Common myeloid progenitor, CD34-positive (primary cell): ENCODE results near the gene MVB12A.

ENCODE experiments used
- CTCF ChIA-PET: fragments of 350-600 bp; sonication (Branson Sonifier 250); formaldehyde crosslinking; loops from one replicate; lab custom pipeline; 2021; ENCODE audit warnings: antibody characterized with exemption; lab: Charles Lee
- POLR2A ChIA-PET: fragments of 350-600 bp; sonication (Branson Sonifier 250); formaldehyde crosslinking; loops from one replicate; lab custom pipeline; 2021; ENCODE audit warnings: antibody characterized with exemption; lab: Charles Lee
- DNase-seq, 3 donors: peaks; one replicate each; pipeline versions ENCODE4 v3.0.0 to v3.0.0-alpha.2; 2013
- H3K27ac ChIP-seq, 2 experiments: 1 replicate in 1 of 2; 2 replicates in 1 of 2; pipeline ENCODE4 v1.7.0; 2013; ENCODE audit warnings: inconsistent platforms in 2 of 2, low read length in 2 of 2, mild to moderate bottlenecking in 2 of 2, low read depth in 1 of 2, moderate library complexity in 1 of 2; ENCODE audit not compliant: severe bottlenecking in 2 of 2, insufficient read depth in 1 of 2, poor library complexity in 1 of 2
- H3K27me3 ChIP-seq, 5 experiments: replicated peaks in 2 of 5; 1 replicate in 3 of 5; 2 replicates in 2 of 5; pipeline versions ENCODE4 v1.6.1 to v1.7.0; 2013; ENCODE audit warnings: low read length in 4 of 5, mild to moderate bottlenecking in 2 of 5, moderate library complexity in 2 of 5, inconsistent platforms in 1 of 5; ENCODE audit not compliant: insufficient read depth in 5 of 5, control insufficient read depth in 4 of 5
- H3K36me3 ChIP-seq, 4 experiments: 1 replicate in 2 of 4; 2 replicates in 2 of 4; pipeline versions ENCODE4 v1.6.1 to v1.7.0; 2013; ENCODE audit warnings: low read length in 3 of 4, control low read depth in 1 of 4, mild to moderate bottlenecking in 1 of 4; ENCODE audit not compliant: control insufficient read depth in 4 of 4, insufficient read depth in 4 of 4
- H3K4me1 ChIP-seq, 4 experiments: 1 replicate in 3 of 4; 2 replicates in 1 of 4; pipeline versions ENCODE4 v1.6.1 to v1.7.1; 2013; ENCODE audit warnings: low read length in 3 of 4, mild to moderate bottlenecking in 3 of 4, control low read depth in 1 of 4, inconsistent platforms in 1 of 4, moderate library complexity in 1 of 4; ENCODE audit not compliant: control insufficient read depth in 4 of 4, insufficient read depth in 4 of 4; ENCODE audit errors: control extremely low read depth in 1 of 4
- H3K4me3 ChIP-seq, 7 experiments: 1 replicate in 4 of 7; 2 replicates in 3 of 7; pipeline versions ENCODE4 v1.5.1 to v1.7.0; 2013; ENCODE audit warnings: mild to moderate bottlenecking in 7 of 7, low read length in 6 of 7, moderate library complexity in 6 of 7, inconsistent platforms in 2 of 7, low read depth in 2 of 7, control low read depth in 1 of 7; ENCODE audit not compliant: insufficient read depth in 4 of 7, control insufficient read depth in 1 of 7; ENCODE audit errors: extremely low read depth in 1 of 7
- H3K9me3 ChIP-seq, 5 experiments: 1 replicate in 4 of 5; 2 replicates in 1 of 5; pipeline versions ENCODE4 v1.6.1 to v1.7.1; 2013; ENCODE audit warnings: low read length in 4 of 5, mild to moderate bottlenecking in 2 of 5, inconsistent platforms in 1 of 5, low read depth in 1 of 5, moderate library complexity in 1 of 5; ENCODE audit not compliant: control insufficient read depth in 4 of 5, insufficient read depth in 2 of 5; ENCODE audit errors: control extremely low read depth in 1 of 5
- WGBS: methylation state at CpG from one replicate; pipeline ENCODE4 v1.1.5; 2013; ENCODE audit not compliant: insufficient coverage; 5-methylcytosine and 5-hydroxymethylcytosine counted together

The MVB12A gene

DNA sequence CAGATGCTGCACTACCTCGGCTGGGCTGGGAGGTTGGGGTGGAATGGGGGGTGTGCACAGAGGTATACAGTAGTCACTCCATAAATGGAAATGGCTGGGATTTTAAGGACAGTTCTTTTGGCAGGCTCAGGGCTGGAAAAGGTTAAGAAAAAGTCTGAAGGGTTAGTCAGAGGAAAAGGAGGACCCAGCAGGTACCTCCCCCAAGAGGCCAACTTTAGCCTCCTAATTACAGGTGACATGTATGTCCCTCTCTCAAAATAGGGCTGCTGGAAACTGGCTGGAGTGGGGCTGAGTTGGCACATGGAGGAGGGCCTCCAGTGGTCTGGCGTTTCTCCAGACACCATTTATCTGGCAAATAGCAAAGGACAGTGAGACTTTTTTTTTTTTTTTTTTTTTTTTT lies 26.8 kb upstream of the MVB12A start:
- Histone ChIP-seq H3K9me3 (peaks cover 0 to 3% (median 0%) of the 10 kb centered on the region in 5 experiments), H3K4me3 (no peak overlapping the region), H3K27me3 (peaks cover 0 to 5% (median 0%) of the 10 kb centered on the region in 5 experiments), H3K4me1 (peaks cover 4 to 46% (median 38%) of the 10 kb centered on the region in 4 experiments), H3K36me3 (peaks cover 0 to 7% (median 3%) of the 10 kb centered on the region in 4 experiments), H3K27ac (no peak overlapping the region)
- WGBS: 60% methylated on average over 1 of the region's 2 CpGs
- DNase-seq: no peak
- ChIA-PET CTCF (interaction anchor here (0.8 to 10.4 kb wide), 7 partner anchors 10 to 73 kb away, joined by 3 to 144 read pairs (median 4); partner anchors contain the start of gene MVB12A), POLR2A (no interaction called here)

DNA sequence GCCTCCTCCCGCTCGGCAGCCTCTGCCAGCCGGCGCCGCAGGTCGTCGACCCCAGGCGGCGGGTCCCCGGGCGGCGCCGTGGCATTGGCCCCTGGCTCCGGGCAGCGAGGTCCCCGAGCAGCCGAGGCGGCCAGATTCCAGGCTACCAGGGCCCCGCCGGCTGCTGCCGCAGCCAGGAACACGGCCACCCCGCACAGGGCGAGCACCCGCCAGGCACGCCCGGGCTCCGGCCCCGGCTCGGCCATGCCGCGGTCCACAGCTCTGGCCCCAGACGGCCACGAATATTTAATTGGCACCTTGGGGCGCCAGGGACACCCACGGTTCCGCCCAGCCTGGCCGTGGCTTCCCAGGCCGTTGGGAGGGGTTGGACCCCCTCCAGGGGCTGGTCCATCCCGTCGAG lies 25.9 kb upstream of the MVB12A start, which contains the start of gene CCDC194:
Gene CCDC194, minus strand, starts transcription at position 283 of the 400 bp plus-strand sequence. Its CDS starts 38 bp downstream, at position 245.
- no peak for DNase-seq
- peak within 1 kb of the TSS in 1 of 7 experiments; percentile 28 for H3K4me3 ChIP-seq
- WGBS: 82% methylated on average over 37 of the region's 41 CpGs
- H3K4me1 ChIP-seq: peaks cover 4 to 47% (median 38%) of the 10 kb centered on the region in 4 experiments
- peaks cover 0 to 3% (median 0%) of the 10 kb centered on the region in 5 experiments for H3K9me3 ChIP-seq
- CTCF ChIA-PET: interaction anchor here (0.6 to 3.4 kb wide), 9 partner anchors 11 to 72 kb away, joined by 3 to 19 read pairs (median 4); partner anchors contain the start of genes BST2 and MVB12A
- no peak within 1 kb of the TSS for H3K27ac ChIP-seq
- H3K27me3 ChIP-seq: peaks cover 0 to 5% (median 0%) of the 10 kb centered on the region in 5 experiments
- H3K36me3 ChIP-seq: peaks cover 0 to 9% (median 6%) of the 10 kb centered on the region in 4 experiments
- POLR2A ChIA-PET: no interaction called here

DNA sequence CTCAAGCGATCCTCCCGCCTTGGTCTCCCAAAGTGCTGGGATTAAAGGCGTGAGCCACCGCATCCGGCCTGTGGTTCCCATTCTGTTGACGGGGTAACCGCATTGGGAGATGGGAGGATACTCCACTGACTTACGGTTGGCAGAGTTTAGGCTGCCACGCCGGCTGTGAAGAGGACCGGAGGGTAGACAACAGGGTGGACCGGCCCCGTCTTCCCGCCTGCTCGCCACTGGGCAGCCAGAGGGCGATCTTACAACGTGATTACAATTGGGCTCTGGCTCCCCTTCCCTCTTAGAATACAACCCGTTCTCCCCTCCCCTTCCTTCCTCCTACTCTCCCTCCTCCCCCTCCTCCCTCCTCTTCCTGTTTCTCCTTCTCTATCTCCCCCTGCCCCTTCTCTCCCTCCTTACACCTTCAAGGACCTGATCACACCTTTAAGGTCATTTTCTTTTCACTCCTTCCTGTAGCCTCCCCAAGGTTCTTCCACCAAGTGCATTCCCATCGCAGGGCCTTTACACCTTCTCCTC lies 24.9 kb upstream of the MVB12A start:
- H3K27ac ChIP-seq: no peak overlapping the region
- POLR2A ChIA-PET: no interaction called here
- peak; percentile 57 to 73 (median 71) for DNase-seq
- H3K36me3 ChIP-seq: peaks cover 0 to 10% (median 7%) of the 10 kb centered on the region in 4 experiments
- no peaks in the 10 kb centered on the region for H3K9me3 ChIP-seq
- CTCF ChIA-PET: interaction anchor here (0.8 to 3.4 kb wide), 6 partner anchors 10 to 49 kb away, joined by 3 to 19 read pairs (median 4); partner anchors contain the start of genes BST2 and MVB12A
- peaks cover 4 to 48% (median 40%) of the 10 kb centered on the region in 4 experiments for H3K4me1 ChIP-seq
- 17% methylated on average over 18 of the region's 19 CpGs for WGBS
- peaks cover 0 to 3% (median 0%) of the 10 kb centered on the region in 5 experiments for H3K27me3 ChIP-seq
- peak overlapping the region in 1 of 7 experiments; percentile 28 for H3K4me3 ChIP-seq

DNA sequence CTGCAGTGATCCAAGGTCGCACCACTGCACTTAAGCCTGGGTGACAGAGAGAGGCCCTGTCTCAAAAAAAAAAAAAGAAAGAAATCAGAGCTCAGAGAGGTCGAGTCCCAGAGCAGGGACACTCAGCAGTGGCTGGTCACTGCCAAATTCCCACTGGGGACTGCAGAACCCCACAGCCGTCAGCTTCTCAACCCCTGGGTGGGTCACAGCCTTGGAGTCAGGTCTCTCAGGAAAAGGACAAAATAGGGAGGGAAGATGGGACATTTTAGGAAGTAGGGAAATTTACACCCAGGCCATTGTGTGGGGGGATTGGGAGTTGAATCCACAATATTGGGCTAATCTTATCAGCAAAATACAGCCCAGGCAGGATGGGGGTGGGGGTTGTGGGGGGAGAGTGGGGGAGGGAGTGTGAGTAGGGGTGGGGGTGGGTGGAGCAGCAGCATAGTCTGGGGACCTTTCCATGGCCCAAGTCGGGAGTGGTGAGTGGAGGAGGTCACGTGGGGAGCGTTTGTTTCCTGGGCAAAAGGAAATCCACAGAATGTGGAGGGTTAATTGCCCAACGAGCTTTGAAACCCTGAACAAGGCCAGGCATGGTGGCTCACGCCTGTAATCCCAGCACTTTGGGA lies 20.8 kb upstream of the MVB12A start:
- ChIA-PET CTCF (interaction anchor here (0.9 to 1.0 kb wide), 2 partner anchors 13 to 23 kb away, joined by 3 read pairs; no protein-coding TSS in a partner anchor), POLR2A (interaction anchor here (0.7 kb wide), 1 partner anchor 73 kb away, joined by 3 read pairs; no protein-coding TSS in a partner anchor)
- Histone ChIP-seq H3K36me3 (peaks cover 0 to 24% (median 15%) of the 10 kb centered on the region in 4 experiments), H3K27me3 (no peaks in the 10 kb centered on the region), H3K27ac (no peak overlapping the region), H3K9me3 (no peaks in the 10 kb centered on the region), H3K4me3 (no peak overlapping the region), H3K4me1 (peaks cover 0 to 28% (median 18%) of the 10 kb centered on the region in 4 experiments)
- no peak for DNase-seq
- 44% methylated on average over 6 of the region's 8 CpGs for WGBS

DNA sequence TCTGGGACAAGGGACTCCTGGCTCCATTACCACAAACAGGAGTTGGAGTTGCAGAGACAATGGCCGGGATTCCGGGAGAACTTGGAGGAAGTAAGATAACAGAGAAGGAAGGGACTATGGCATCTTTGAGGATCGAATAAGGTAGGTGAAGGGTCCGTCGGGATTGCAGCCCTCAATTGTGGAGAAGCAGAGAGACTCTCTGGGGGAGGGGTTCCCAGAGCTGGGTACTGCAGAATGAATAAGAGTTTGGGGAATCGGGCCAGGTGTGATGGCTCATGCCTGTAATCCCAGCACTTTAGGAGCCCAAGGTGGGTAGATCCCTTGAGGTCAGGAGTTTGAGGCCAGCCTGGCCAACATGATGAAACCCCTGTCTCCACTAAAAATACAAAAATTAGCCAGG lies 18.2 kb upstream of the MVB12A start:
- WGBS: 94% methylated on average over 6 of the region's 6 CpGs
- Histone ChIP-seq H3K27ac (no peak overlapping the region), H3K36me3 (peaks cover 0 to 24% (median 15%) of the 10 kb centered on the region in 4 experiments), H3K4me1 (peaks cover 9 to 43% (median 33%) of the 10 kb centered on the region in 4 experiments), H3K27me3 (no peaks in the 10 kb centered on the region), H3K9me3 (no peaks in the 10 kb centered on the region), H3K4me3 (no peak overlapping the region)
- ChIA-PET CTCF (interaction anchor here (1.0 kb wide), 1 partner anchor 15 kb away, joined by 3 read pairs; no protein-coding TSS in a partner anchor), POLR2A (no interaction called here)
- DNase-seq: no peak

DNA sequence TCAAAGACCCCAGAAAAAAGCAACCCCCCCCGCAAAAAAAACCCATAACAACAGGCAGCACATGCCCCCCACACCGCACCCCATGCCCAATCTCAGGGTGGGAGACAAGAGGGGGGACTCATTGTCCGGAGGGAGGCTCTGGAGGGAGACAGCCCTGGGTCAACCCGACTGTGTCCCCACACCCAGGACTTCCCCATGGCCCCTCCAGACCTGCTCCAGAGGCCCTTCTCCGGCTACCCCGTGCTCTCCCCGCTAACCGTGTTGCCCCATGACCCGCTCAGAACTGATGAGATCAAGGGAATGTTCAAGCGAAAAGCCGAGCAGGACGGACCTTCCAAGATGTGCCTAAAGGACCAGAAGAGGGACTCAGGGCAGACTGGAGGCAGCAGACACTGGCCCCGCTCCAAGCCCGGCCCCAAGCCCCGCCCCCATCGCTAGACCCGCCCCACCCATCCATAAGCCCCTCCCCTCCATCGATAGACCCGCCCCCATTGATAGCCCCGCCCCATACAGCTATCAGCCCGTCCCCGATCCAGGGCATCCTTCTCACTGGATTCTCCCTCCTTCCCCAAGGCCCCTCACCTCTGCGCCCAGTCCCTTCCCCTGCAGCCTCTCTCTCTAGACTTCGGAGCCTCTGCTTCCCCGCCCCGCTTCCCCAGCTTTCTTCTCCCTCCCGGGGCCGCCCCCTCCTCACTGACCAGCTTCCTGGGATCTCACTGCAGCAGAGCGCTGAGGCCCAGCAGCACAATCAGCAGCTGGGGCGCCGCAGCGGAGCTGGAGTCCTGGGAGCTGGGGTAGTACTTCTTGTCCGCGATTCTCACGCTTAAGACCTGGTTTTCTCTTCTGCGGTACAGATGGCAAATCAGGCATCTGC lies 16.6 kb upstream of the MVB12A start:
- H3K4me1 ChIP-seq: peaks cover 11 to 54% (median 43%) of the 10 kb centered on the region in 4 experiments
- CTCF ChIA-PET: interaction anchor here (1.0 to 1.2 kb wide), 3 partner anchors 11 to 69 kb away, joined by 3 to 4 read pairs (median 3); no protein-coding TSS in a partner anchor
- WGBS: 56% methylated on average over 21 of the region's 36 CpGs

More for the DNA sequence above, 16.6 kb upstream of the MVB12A start:
- Histone ChIP-seq H3K27me3 (no peaks in the 10 kb centered on the region), H3K4me3 (peak overlapping the region in 5 of 7 experiments; percentile 38 to 79 (median 73)), H3K9me3 (no peaks in the 10 kb centered on the region), H3K36me3 (peaks cover 0 to 18% (median 12%) of the 10 kb centered on the region in 4 experiments), H3K27ac (peak overlapping the region in 1 of 2 experiments; percentile 81)
- POLR2A ChIA-PET: interaction anchor here (0.5 to 0.6 kb wide), 3 partner anchors 10 to 527 kb away, joined by 3 to 4 read pairs (median 3); no protein-coding TSS in a partner anchor
- DNase-seq: peak in 1 of 3 donors; percentile 47
